ENCODE results near the gene LRCOL1. TPM values are rescaled to one million over a fixed set of nuclear protein-coding genes. Genes with fewer than 3 reads are reported as not detected.

LRCOL1 gene
- total RNA-seq, 1 experiment from 2014 or later: not detected

DNA sequence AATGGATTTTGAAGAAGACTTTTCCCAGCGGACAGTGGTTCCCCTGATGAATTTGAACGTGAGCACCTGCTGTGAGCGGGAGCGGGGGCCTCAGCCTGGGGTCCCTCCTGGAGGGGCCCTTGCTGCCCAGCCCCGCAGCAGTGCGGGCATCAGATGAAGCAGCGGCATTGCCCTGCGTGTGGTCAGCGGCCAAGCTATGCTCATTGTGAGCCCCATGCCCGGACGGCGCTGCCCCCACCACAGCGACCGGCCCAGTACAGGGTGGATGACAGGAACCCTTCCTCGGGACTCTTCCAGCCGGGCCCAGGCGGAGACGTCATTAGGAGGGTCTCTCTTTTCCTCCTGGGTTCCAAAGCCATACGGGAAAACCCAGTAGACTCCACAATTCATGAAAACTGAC is 3.5 kb downstream of the LRCOL1 start:
- Histone ChIP-seq H3K9me3 (ENCODE audit: control insufficient read depth in 1 of 2, insufficient read depth in 1 of 2, low read depth in 1 of 2, low read length in 2 of 2) (no peaks in the 10 kb centered on the region), H3K4me1 (ENCODE audit: control insufficient read depth in 1 of 2, insufficient read depth in 2 of 2, low read length in 2 of 2) (no peaks in the 10 kb centered on the region), H3K27me3 (ENCODE audit: insufficient read depth, low read length) (no peaks in the 10 kb centered on the region), H3K27ac (ENCODE audit: low read depth, low read length) (no peak overlapping the region), H3K4me2 (ENCODE audit: low read length) (no peak overlapping the region), H2AFZ (ENCODE audit: low read depth, low read length, poor library complexity, severe bottlenecking) (no peak overlapping the region), H3K4me3 (replicated peaks in 1 of 2; ENCODE audit: low read depth in 1 of 2, low read length in 2 of 2) (no peak overlapping the region), H3K79me2 (ENCODE audit: insufficient read depth, low read length) (no peaks in the 10 kb centered on the region), H3K9ac (ENCODE audit: low read length) (no peak overlapping the region), H3K36me3 (ENCODE audit: control insufficient read depth in 1 of 2, insufficient read depth in 2 of 2, low read length in 2 of 2) (no peaks in the 10 kb centered on the region), H4K20me1 (ENCODE audit: insufficient read depth) (no peaks in the 10 kb centered on the region), H3K9me2 (ENCODE audit: insufficient read depth) (no peaks in the 10 kb centered on the region)
- no TSS peak for BruUV-seq (replicated peaks)
- POLR2A ChIA-PET: no interaction called here
- ATAC-seq: no peak
- TF ChIP-seq REST (IDR thresholded peaks at IDR 0.05; ENCODE audit: low read depth) (no peak), SP1 (IDR thresholded peaks at IDR 0.05; ENCODE audit: low read depth) (no peak), EGR1 (IDR thresholded peaks at IDR 0.05; ENCODE audit: low read depth) (no peak), CBX3 (IDR thresholded peaks at IDR 0.05; ENCODE audit: low read depth) (no peak), POLR2A (IDR thresholded peaks at IDR 0.05; ENCODE audit: borderline replicate concordance, extremely low read depth, insufficient read depth, insufficient read length) (no peak), ZBTB33 (IDR thresholded peaks at IDR 0.05; ENCODE audit: extremely low read depth, insufficient replicate concordance, low read length) (no peak), JUND (IDR thresholded peaks at IDR 0.05) (no peak), CEBPB (IDR thresholded peaks at IDR 0.05; ENCODE audit: low read depth) (no peak), RAD21 (IDR thresholded peaks at IDR 0.05; ENCODE audit: low read depth) (no peak), SIN3A (IDR thresholded peaks at IDR 0.05; ENCODE audit: low read depth) (no peak), TCF7L2 (IDR thresholded peaks at IDR 0.05; ENCODE audit: borderline replicate concordance, extremely low read depth, insufficient read depth, insufficient read length) (no peak), ATF3 (IDR thresholded peaks at IDR 0.05) (no peak), ZFX (IDR thresholded peaks at IDR 0.05) (no peak), ELF1 (IDR thresholded peaks at IDR 0.05; ENCODE audit: borderline replicate concordance, low read depth) (no peak), SRF (IDR thresholded peaks at IDR 0.05; ENCODE audit: low read depth) (no peak), EZH2phosphoT487 (IDR thresholded peaks at IDR 0.05; ENCODE audit: borderline replicate concordance) (no peak)
- TF ChIP-seq, protein P1, sequence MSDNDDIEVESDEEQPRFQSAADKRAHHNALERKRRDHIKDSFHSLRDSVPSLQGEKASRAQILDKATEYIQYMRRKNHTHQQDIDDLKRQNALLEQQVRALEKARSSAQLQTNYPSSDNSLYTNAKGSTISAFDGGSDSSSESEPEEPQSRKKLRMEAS (IDR thresholded peaks at IDR 0.05): no peak
- intact Hi-C loops (cut with micrococcal nuclease): no loop called here
- no peak for DNase-seq (ENCODE audit: low read depth, low spot score)
- CTCF ChIA-PET: no interaction called here
- RAD21 ChIA-PET (ENCODE audit: low non-redundant PET in 1 of 2, low total read pairs in 2 of 2, uncharacterized antibody in 2 of 2, unreplicated experiment in 2 of 2): no interaction called here
